Astrocyte of the spinal cord (primary cell): ENCODE data around the gene PSMD3.

ENCODE experiments used
- DNase-seq: peaks from one replicate; pipeline ENCODE4 v3.0.0; 2011; ENCODE audit warnings: low read depth, low spot score
- H3K4me3 ChIP-seq: 2 replicates; pipeline ENCODE4 v1.5.1; 2011; ENCODE audit warnings: low read depth, mild to moderate bottlenecking, low read length, moderate library complexity
- in situ Hi-C: cut with HindIII; loops from 2 replicates; pipeline ENCODE4 v1.10.0; 2017; ENCODE audit warnings: low sequenced_read_pairs
- TF ChIP-seq, protein P1 (sequence below): IDR thresholded peaks from 2 replicates; pipeline ENCODE4 v1.5.1; 2012; ENCODE audit warnings: low read depth, mild to moderate bottlenecking, low read length, inconsistent platforms

Gene PSMD3

DNA sequence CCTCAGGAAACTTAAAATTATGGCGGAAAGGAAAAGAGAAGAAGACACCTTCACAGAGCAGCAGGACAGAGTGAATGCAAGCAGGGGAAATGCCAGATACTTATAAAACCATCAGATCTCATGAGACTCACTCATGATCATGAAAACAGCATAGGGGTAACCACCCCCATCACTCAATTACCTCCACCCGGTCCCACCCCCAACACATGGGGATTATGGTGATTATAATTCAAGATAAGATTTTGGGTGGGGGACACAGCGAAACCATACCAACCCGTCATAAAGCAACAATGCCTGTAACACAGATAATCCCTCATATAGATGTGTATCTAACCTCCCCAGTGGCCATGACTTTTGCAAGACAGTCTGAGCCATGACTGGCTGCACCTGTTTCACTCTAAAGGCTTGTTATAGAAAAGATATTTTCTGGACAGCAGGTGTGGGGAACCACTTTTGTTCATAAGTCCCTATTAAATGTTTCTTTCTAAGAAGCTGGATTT is 24.8 kb upstream of the PSMD3 start:
- no peak overlapping the region for H3K4me3 ChIP-seq
- TF ChIP-seq, protein P1, sequence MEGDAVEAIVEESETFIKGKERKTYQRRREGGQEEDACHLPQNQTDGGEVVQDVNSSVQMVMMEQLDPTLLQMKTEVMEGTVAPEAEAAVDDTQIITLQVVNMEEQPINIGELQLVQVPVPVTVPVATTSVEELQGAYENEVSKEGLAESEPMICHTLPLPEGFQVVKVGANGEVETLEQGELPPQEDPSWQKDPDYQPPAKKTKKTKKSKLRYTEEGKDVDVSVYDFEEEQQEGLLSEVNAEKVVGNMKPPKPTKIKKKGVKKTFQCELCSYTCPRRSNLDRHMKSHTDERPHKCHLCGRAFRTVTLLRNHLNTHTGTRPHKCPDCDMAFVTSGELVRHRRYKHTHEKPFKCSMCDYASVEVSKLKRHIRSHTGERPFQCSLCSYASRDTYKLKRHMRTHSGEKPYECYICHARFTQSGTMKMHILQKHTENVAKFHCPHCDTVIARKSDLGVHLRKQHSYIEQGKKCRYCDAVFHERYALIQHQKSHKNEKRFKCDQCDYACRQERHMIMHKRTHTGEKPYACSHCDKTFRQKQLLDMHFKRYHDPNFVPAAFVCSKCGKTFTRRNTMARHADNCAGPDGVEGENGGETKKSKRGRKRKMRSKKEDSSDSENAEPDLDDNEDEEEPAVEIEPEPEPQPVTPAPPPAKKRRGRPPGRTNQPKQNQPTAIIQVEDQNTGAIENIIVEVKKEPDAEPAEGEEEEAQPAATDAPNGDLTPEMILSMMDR = no peak
- in situ Hi-C loops = no loop called here
- no peak for DNase-seq

GRCh38 chr17:39960524-39961041 is 20.0 kb upstream of the PSMD3 start:
- no peak overlapping the region for H3K4me3 ChIP-seq
- TF ChIP-seq, protein P1 = no peak
- in situ Hi-C loops = no loop called here
- no peak for DNase-seq

DNA sequence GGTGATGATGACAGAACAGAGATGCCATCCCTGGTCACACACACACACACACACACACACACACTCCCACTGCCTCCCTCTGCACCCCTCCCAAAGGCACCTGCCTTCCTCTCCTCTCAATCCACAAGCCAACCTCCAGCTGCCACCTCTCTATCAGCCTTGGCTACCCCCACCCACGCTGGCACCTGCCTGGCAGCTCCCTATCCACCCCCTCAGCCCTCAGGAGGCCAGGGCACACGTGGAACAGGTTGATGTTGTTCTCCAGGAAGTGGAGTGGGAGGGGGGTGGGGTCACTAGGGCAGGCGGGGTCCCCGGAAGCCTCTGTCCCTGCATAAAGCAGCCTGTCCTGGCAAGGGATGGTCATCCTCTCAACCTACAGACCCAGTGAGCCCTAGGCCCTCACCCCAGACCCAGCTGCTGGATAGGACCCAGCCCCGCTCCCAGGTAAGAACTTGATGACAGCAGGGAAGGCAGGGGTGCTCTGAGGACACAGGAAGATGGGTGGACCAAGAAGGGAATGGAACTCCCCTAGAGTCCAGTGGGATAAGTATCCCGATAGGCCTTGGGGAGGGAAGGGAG is 17.9 kb upstream of the PSMD3 start, which contains the start of gene GSDMA:
Gene GSDMA, plus strand, starts transcription at position 363 of the 579 bp plus-strand sequence. CDS start 2,684 bp downstream, outside the sequence.
- in situ Hi-C loops = no loop called here
- H3K4me3 ChIP-seq = no peak within 1 kb of the TSS
- DNase-seq = no peak
- TF ChIP-seq, protein P1 = no peak

DNA sequence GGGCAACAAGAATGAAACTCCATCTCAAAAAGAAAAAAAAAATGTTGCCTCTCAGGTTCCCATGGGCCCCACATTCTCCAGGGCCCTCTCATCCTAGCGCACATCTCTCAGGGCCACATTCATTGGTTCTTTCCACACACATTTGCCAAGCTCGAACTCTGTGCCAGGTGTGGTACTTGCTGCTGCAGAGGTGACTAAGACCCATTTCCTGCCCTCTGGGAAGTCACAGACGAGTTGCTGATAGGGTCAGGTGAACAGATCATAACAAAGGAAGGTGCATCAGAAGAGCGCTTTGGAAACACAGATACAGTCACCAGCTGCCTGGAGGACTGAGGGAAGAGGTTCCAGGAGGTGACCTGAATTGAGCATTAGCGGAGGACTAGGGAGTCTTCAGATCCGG is 16.8 kb upstream of the PSMD3 start:
- TF ChIP-seq, protein P1 = no peak

GRCh38 chr17:39965017-39965699 is 15.4 kb upstream of the PSMD3 start:
- H3K4me3 ChIP-seq = no peak overlapping the region
- DNase-seq = no peak
- TF ChIP-seq, protein P1 = no peak
- in situ Hi-C loops = no loop called here

More for the DNA sequence above, 16.8 kb upstream of the PSMD3 start:
- no peak overlapping the region for H3K4me3 ChIP-seq
- in situ Hi-C loops = no loop called here
- no peak for DNase-seq

GRCh38 chr17:39966771-39967170 is 13.8 kb upstream of the PSMD3 start:
- in situ Hi-C loops = no loop called here
- TF ChIP-seq, protein P1 = no peak
- no peak overlapping the region for H3K4me3 ChIP-seq

More at GRCh38 chr17:39966771-39967170, 13.8 kb upstream of the PSMD3 start:
- no peak for DNase-seq
